Stimulated activated naive B cell treated with anti-CD40 and anti-IgM and Interleukin-4, amounts not matched to agents 10 μg/mL and 1 μg/mL and 100 μg/mL, for 72 hours (primary cell): Measurements from ENCODE around the gene DES.

Source experiments
- ATAC-seq, 2 donors: fragments of 150-1000 bp; cut with Tn5 transposase; replicated peaks; 2 replicates each; pipeline ENCODE4 v1.10.0; 2021; ENCODE audit warnings: moderate library complexity in 1 of 2
- DNase-seq: peaks from one replicate; pipeline ENCODE4 v3.0.0; 2021
- H3K27ac Mint-ChIP-seq: one replicate; pipeline ENCODE4 v1.8.0; 2022; ENCODE audit warnings: mild to moderate bottlenecking, mixed read lengths
- H3K27me3 Mint-ChIP-seq, 2 donors: one replicate each; pipeline ENCODE4 v1.8.0; 2022; ENCODE audit warnings: mixed read lengths in 2 of 2
- H3K36me3 Mint-ChIP-seq, 2 donors: one replicate each; pipeline ENCODE4 v1.8.0; 2022; ENCODE audit warnings: mixed read lengths in 2 of 2, mild to moderate bottlenecking in 1 of 2
- H3K4me1 Mint-ChIP-seq, 2 donors: one replicate each; pipeline ENCODE4 v1.8.0; 2022; ENCODE audit warnings: mixed read lengths in 2 of 2, mild to moderate bottlenecking in 1 of 2
- H3K4me3 Mint-ChIP-seq, 2 donors: one replicate each; pipeline ENCODE4 v1.8.0; 2022; ENCODE audit warnings: mild to moderate bottlenecking in 2 of 2, mixed read lengths in 2 of 2, moderate library complexity in 1 of 2
- H3K9me3 Mint-ChIP-seq, 2 donors: one replicate each; pipeline ENCODE4 v1.8.0; 2022; ENCODE audit warnings: mixed read lengths in 2 of 2, mild to moderate bottlenecking in 1 of 2

DES gene

GRCh38 chr2:219434718-219435525 is 16.7 kb downstream of the DES start, which contains the start of gene SPEG:
Gene SPEG, plus strand, starts transcription at chr2:219434843. Its CDS starts 135 bp downstream, at chr2:219434978.
- no peaks in the 10 kb centered on the region for H3K36me3 Mint-ChIP-seq
- no peak within 1 kb of the TSS for H3K4me3 Mint-ChIP-seq
- H3K27me3 Mint-ChIP-seq = peaks cover 21 to 25% of the 10 kb centered on the region in 2 donors
- no peak for ATAC-seq
- DNase-seq = no peak
- H3K27ac Mint-ChIP-seq = no peak within 1 kb of the TSS
- no peaks in the 10 kb centered on the region for H3K4me1 Mint-ChIP-seq
- H3K9me3 Mint-ChIP-seq = no peaks in the 10 kb centered on the region

- Mint-ChIP-seq H3K36me3 (no peaks in the 10 kb centered on the region), H3K4me1 (peaks cover 0 to under 1% of the 10 kb centered on the region in 2 donors), H3K9me3 (no peaks in the 10 kb centered on the region), H3K27ac (no peak overlapping the region), H3K4me3 (no peak overlapping the region), H3K27me3 (peaks cover 23 to 26% of the 10 kb centered on the region in 2 donors)
- ATAC-seq (no peak), DNase-seq (no peak)
Measured at GRCh38 chr2:219435701-219436100, 17.5 kb downstream of the DES start.

GRCh38 chr2:219436491-219436890 is 18.3 kb downstream of the DES start:
- no peaks in the 10 kb centered on the region for H3K36me3 Mint-ChIP-seq
- ATAC-seq = no peak

GRCh38 chr2:219437141-219437540 is 19.0 kb downstream of the DES start:
- H3K4me1 Mint-ChIP-seq = peaks cover 9 to 10% of the 10 kb centered on the region in 2 donors
- no peak overlapping the region for H3K27ac Mint-ChIP-seq
- peaks cover 24 to 27% of the 10 kb centered on the region in 2 donors for H3K27me3 Mint-ChIP-seq
- peak in 1 of 2 donors; percentile 5 for ATAC-seq
- no peaks in the 10 kb centered on the region for H3K36me3 Mint-ChIP-seq
- no peak overlapping the region for H3K4me3 Mint-ChIP-seq
- no peaks in the 10 kb centered on the region for H3K9me3 Mint-ChIP-seq
- DNase-seq = no peak

More at GRCh38 chr2:219436491-219436890, 18.3 kb downstream of the DES start:
- no peak for DNase-seq
- no peak overlapping the region for H3K4me3 Mint-ChIP-seq
- H3K27me3 Mint-ChIP-seq = peaks cover 27 to 28% of the 10 kb centered on the region in 2 donors
- no peaks in the 10 kb centered on the region for H3K9me3 Mint-ChIP-seq
- H3K4me1 Mint-ChIP-seq = peaks cover 7 to 8% of the 10 kb centered on the region in 2 donors
- no peak overlapping the region for H3K27ac Mint-ChIP-seq

- H3K4me3 Mint-ChIP-seq = no peak overlapping the region
- H3K27me3 Mint-ChIP-seq = peaks cover 27 to 31% of the 10 kb centered on the region in 2 donors
- no peak overlapping the region for H3K27ac Mint-ChIP-seq
- no peaks in the 10 kb centered on the region for H3K9me3 Mint-ChIP-seq
- ATAC-seq (no peak), DNase-seq (no peak)
- H3K36me3 Mint-ChIP-seq = no peaks in the 10 kb centered on the region
- peaks cover 15% of the 10 kb centered on the region in 2 donors for H3K4me1 Mint-ChIP-seq
Measured at GRCh38 chr2:219437690-219438206, 19.6 kb downstream of the DES start.

- H3K9me3 Mint-ChIP-seq = no peaks in the 10 kb centered on the region
- H3K4me3 Mint-ChIP-seq = no peak overlapping the region
- ATAC-seq (peak in 1 of 2 donors; percentile 28), DNase-seq (no peak)
- peaks cover 32 to 34% of the 10 kb centered on the region in 2 donors for H3K27me3 Mint-ChIP-seq
- H3K4me1 Mint-ChIP-seq = peaks cover 17 to 21% of the 10 kb centered on the region in 2 donors
- no peak overlapping the region for H3K27ac Mint-ChIP-seq
- no peaks in the 10 kb centered on the region for H3K36me3 Mint-ChIP-seq
Measured at GRCh38 chr2:219438453-219438852, 20.3 kb downstream of the DES start.

GRCh38 chr2:219439506-219439905 is 21.3 kb downstream of the DES start:
- no peak overlapping the region for H3K4me3 Mint-ChIP-seq

GRCh38 chr2:219440388-219441256 is 22.4 kb downstream of the DES start:
- H3K4me1 Mint-ChIP-seq = peaks cover 17 to 21% of the 10 kb centered on the region in 2 donors
- no peaks in the 10 kb centered on the region for H3K36me3 Mint-ChIP-seq
- peak overlapping the region; percentile 2 for H3K27ac Mint-ChIP-seq
- no peaks in the 10 kb centered on the region for H3K9me3 Mint-ChIP-seq
- DNase-seq = no peak
- peak overlapping the region; percentile 79 to 81 for H3K4me3 Mint-ChIP-seq
- peak in 1 of 2 donors; percentile 35 for ATAC-seq
- peaks cover 45 to 46% of the 10 kb centered on the region in 2 donors for H3K27me3 Mint-ChIP-seq

More at GRCh38 chr2:219439506-219439905, 21.3 kb downstream of the DES start:
- Mint-ChIP-seq H3K9me3 (no peaks in the 10 kb centered on the region), H3K4me1 (peaks cover 17 to 21% of the 10 kb centered on the region in 2 donors), H3K27me3 (peaks cover 35% of the 10 kb centered on the region in 2 donors), H3K27ac (no peak overlapping the region), H3K36me3 (no peaks in the 10 kb centered on the region)
- ATAC-seq = no peak
- no peak for DNase-seq

GRCh38 chr2:219441451-219442255 is 23.5 kb downstream of the DES start:
- no peak overlapping the region for H3K27ac Mint-ChIP-seq
- peaks cover 54 to 55% of the 10 kb centered on the region in 2 donors for H3K27me3 Mint-ChIP-seq
- no peaks in the 10 kb centered on the region for H3K9me3 Mint-ChIP-seq
- no peak for ATAC-seq
- H3K4me1 Mint-ChIP-seq = peaks cover 19 to 21% of the 10 kb centered on the region in 2 donors
- no peaks in the 10 kb centered on the region for H3K36me3 Mint-ChIP-seq
- peak overlapping the region; percentile 79 to 81 for H3K4me3 Mint-ChIP-seq
- DNase-seq = no peak

GRCh38 chr2:219442256-219443015 is 24.3 kb downstream of the DES start:
- Mint-ChIP-seq H3K27ac (no peak overlapping the region), H3K36me3 (no peaks in the 10 kb centered on the region), H3K4me3 (peak overlapping the region; percentile 79 to 80), H3K27me3 (peaks cover 59 to 61% of the 10 kb centered on the region in 2 donors), H3K9me3 (no peaks in the 10 kb centered on the region), H3K4me1 (peaks cover 19 to 21% of the 10 kb centered on the region in 2 donors)
- DNase-seq (no peak), ATAC-seq (no peak)

- Mint-ChIP-seq H3K4me3 (peak overlapping the region; percentile 79 to 80), H3K9me3 (no peaks in the 10 kb centered on the region), H3K36me3 (no peaks in the 10 kb centered on the region), H3K4me1 (peaks cover 19 to 21% of the 10 kb centered on the region in 2 donors), H3K27me3 (peaks cover 66 to 67% of the 10 kb centered on the region in 2 donors), H3K27ac (no peak overlapping the region)
- ATAC-seq (no peak), DNase-seq (no peak)
Measured at GRCh38 chr2:219443016-219443696, 25.0 kb downstream of the DES start.

- H3K4me3 Mint-ChIP-seq = no peak overlapping the region
- peaks cover 19 to 21% of the 10 kb centered on the region in 2 donors for H3K4me1 Mint-ChIP-seq
- no peaks in the 10 kb centered on the region for H3K9me3 Mint-ChIP-seq
- H3K27me3 Mint-ChIP-seq = peaks cover 67 to 71% of the 10 kb centered on the region in 2 donors
- no peak overlapping the region for H3K27ac Mint-ChIP-seq
- no peaks in the 10 kb centered on the region for H3K36me3 Mint-ChIP-seq
- ATAC-seq (no peak), DNase-seq (no peak)
Measured at GRCh38 chr2:219443697-219444023, 25.5 kb downstream of the DES start.
